GM10266 (cell line): Measurements from ENCODE around the gene CCDC13.

Source experiments
- DNase-seq: peaks from one replicate; pipeline ENCODE4 v3.0.0; 2012; ENCODE audit errors: extremely low spot score
- TF ChIP-seq, protein P1 (sequence below): IDR thresholded peaks from 2 replicates; pipeline ENCODE4 v1.5.1; 2012; ENCODE audit warnings: mild to moderate bottlenecking, low read depth; ENCODE audit not compliant: control insufficient read depth, insufficient read depth; ENCODE audit errors: missing control alignments

Gene CCDC13

GRCh38 chr3:42732196-42732828 lies 40.7 kb downstream of the CCDC13 start:
- TF ChIP-seq, protein P1, sequence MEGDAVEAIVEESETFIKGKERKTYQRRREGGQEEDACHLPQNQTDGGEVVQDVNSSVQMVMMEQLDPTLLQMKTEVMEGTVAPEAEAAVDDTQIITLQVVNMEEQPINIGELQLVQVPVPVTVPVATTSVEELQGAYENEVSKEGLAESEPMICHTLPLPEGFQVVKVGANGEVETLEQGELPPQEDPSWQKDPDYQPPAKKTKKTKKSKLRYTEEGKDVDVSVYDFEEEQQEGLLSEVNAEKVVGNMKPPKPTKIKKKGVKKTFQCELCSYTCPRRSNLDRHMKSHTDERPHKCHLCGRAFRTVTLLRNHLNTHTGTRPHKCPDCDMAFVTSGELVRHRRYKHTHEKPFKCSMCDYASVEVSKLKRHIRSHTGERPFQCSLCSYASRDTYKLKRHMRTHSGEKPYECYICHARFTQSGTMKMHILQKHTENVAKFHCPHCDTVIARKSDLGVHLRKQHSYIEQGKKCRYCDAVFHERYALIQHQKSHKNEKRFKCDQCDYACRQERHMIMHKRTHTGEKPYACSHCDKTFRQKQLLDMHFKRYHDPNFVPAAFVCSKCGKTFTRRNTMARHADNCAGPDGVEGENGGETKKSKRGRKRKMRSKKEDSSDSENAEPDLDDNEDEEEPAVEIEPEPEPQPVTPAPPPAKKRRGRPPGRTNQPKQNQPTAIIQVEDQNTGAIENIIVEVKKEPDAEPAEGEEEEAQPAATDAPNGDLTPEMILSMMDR = no peak
- DNase-seq = no peak

GRCh38 chr3:42731476-42732195 lies 41.4 kb downstream of the CCDC13 start:
- TF ChIP-seq, protein P1 = no peak
- no peak for DNase-seq

GRCh38 chr3:42730706-42731420 lies 42.2 kb downstream of the CCDC13 start:
- DNase-seq = no peak
- TF ChIP-seq, protein P1 = no peak

- DNase-seq = no peak
- TF ChIP-seq, protein P1 = no peak
Measured at GRCh38 chr3:42730294-42730693, 42.8 kb downstream of the CCDC13 start.

DNA sequence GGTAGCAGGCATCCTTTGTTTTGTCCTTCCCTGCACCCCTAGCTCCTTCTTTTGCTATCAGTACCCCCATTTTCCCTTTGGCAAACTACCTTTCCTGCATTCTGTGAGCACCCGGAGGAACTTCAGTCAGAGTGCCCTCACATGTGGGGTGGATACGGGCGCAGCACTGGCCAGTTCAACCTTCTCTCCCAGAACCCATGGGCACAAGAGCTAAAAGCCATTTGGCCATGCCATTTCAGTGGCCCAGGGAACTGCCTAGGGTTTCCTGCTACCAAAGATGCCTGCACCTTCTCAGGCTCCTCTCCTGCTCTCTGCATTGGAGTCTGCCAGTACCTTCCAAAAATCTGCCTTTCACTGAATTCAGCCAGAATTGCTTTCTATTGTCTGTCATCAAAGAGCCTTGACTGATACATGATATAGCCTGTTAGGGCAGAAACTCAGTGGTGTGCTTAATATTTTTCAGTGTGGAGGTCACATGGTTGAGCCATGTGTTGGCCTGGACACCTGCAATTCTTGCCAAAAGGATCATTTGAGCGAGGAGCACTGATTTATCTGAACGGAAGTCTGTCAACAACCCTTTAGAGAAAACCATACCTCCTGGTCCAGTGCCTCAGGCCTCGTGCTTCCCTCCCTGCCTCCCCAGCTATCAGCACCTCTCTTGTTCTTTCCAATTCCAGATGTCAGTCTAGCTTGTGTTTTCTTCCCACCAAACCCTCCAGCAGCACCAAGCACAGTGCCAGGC lies 43.5 kb downstream of the CCDC13 start:
- TF ChIP-seq, protein P1 = no peak
- no peak for DNase-seq

- TF ChIP-seq, protein P1 = no peak
Measured at GRCh38 chr3:42728668-42729364, 44.2 kb downstream of the CCDC13 start.

More at GRCh38 chr3:42728668-42729364, 44.2 kb downstream of the CCDC13 start:
- no peak for DNase-seq
